ENCODE results near the gene SMIM17. TPM values are rescaled to one million over a fixed set of nuclear protein-coding genes. Genes with fewer than 3 reads are reported as not detected.
A peak's percentile ranks its signal among the peaks of the same experiment; 100 is the strongest.

SMIM17 gene
- total RNA-seq, 4 donors from 2014 or later: not detected

DNA sequence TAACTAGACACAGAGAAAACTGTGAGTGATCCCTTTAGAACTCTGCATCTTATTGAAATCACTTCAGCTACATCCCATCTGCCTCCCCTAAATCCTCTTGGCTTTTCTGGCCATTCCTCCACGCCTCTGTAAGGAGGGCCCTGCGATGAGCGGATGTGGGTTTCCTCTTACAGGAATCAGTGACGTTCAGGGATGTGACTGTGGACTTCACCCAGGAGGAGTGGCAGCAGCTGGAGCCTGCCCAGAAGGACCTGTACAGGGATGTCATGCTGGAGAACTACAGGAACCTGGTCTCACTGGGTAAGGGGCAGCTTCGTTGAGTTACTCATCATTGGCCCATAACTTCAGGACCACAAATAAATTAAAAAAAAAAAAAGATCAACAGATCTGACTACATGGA lies 29.3 kb upstream of the SMIM17 start:
- intact Hi-C loops (cut with DNase I; ENCODE audit: low total_unique reads): no loop called here
- TF ChIP-seq, protein P1, sequence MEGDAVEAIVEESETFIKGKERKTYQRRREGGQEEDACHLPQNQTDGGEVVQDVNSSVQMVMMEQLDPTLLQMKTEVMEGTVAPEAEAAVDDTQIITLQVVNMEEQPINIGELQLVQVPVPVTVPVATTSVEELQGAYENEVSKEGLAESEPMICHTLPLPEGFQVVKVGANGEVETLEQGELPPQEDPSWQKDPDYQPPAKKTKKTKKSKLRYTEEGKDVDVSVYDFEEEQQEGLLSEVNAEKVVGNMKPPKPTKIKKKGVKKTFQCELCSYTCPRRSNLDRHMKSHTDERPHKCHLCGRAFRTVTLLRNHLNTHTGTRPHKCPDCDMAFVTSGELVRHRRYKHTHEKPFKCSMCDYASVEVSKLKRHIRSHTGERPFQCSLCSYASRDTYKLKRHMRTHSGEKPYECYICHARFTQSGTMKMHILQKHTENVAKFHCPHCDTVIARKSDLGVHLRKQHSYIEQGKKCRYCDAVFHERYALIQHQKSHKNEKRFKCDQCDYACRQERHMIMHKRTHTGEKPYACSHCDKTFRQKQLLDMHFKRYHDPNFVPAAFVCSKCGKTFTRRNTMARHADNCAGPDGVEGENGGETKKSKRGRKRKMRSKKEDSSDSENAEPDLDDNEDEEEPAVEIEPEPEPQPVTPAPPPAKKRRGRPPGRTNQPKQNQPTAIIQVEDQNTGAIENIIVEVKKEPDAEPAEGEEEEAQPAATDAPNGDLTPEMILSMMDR (IDR thresholded peaks at IDR 0.05): no peak
- no peak for TF ChIP-seq POLR2A (IDR thresholded peaks at IDR 0.05)
- DNase-seq (ENCODE audit: low spot score in 2 of 2): no peak
- H3K4me3 ChIP-seq (ENCODE audit: low read depth, poor library complexity, severe bottlenecking): no peak overlapping the region
- 48 to 76% methylated on average over 5 of the region's 5 CpGs for WGBS, 2 donors

DNA sequence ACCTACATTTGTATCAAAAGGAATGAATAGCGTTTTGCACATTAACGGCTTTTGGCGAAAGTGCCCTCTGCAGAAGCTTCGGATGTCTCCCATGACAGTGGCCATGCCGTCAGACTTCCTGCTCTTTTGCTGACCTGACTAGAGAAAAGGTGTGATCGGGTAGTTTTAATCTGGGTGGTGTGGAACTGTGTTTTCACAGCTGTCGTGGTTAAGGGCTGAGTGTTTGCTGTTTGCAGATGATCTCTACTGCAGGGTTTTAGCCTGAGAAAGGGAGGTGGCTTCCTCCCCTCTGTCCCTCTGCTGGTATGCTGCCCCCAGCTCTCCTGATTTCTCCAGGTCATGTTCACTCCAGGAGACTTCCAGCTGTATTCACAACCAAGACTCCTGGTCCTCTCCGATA lies 25.4 kb upstream of the SMIM17 start:
- intact Hi-C loops (cut with DNase I; ENCODE audit: low total_unique reads): no loop called here
- no peak for DNase-seq (ENCODE audit: low spot score in 2 of 2)
- TF ChIP-seq, protein P1 (IDR thresholded peaks at IDR 0.05): no peak
- TF ChIP-seq POLR2A (IDR thresholded peaks at IDR 0.05): no peak
- 89 to 95% methylated on average over 8 of the region's 8 CpGs for WGBS, 2 donors
- H3K4me3 ChIP-seq (ENCODE audit: low read depth, poor library complexity, severe bottlenecking): no peak overlapping the region

DNA sequence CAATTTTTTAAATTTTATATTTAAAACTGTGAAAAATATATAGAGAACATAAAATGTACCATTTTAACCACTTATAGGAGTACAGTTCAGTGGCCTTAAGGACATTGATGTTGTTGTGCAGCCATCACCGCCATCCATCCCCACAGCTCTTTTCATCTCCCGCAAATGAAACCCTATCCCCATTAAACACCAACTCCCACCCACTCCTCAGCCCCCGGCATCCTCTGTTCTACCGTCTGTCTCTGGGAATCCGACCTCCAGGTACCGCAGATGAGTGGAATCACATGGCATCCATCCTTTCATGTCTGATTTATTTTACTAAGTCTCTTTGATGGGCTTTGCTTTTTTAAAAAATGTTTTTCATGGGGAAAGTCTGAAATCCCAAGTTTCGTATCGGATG lies 23.8 kb upstream of the SMIM17 start:
- TF ChIP-seq POLR2A (IDR thresholded peaks at IDR 0.05): no peak
- TF ChIP-seq, protein P1 (IDR thresholded peaks at IDR 0.05): no peak
- no peak for DNase-seq (ENCODE audit: low spot score in 2 of 2)
- WGBS, 2 donors: 70 to 71% methylated on average over 8 of the region's 8 CpGs
- intact Hi-C loops (cut with DNase I; ENCODE audit: low total_unique reads): no loop called here
- H3K4me3 ChIP-seq (ENCODE audit: low read depth, poor library complexity, severe bottlenecking): no peak overlapping the region

DNA sequence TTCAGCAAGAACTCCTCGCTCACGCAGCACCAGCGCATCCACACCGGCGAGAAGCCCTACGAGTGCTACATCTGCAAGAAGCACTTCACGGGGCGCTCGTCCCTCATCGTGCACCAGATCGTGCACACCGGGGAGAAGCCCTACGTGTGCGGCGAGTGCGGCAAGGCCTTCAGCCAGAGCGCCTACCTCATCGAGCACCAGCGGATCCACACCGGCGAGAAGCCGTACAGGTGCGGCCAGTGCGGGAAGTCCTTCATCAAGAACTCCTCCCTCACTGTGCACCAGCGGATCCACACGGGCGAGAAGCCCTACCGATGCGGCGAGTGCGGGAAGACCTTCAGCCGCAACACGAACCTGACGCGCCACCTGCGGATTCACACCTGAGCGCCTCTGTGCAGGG lies 20.6 kb upstream of the SMIM17 start:
- 95 to 98% methylated on average over 37 of the region's 37 CpGs for WGBS, 2 donors
- intact Hi-C loops (cut with DNase I; ENCODE audit: low total_unique reads): no loop called here
- no peak for TF ChIP-seq POLR2A (IDR thresholded peaks at IDR 0.05)
- TF ChIP-seq, protein P1 (IDR thresholded peaks at IDR 0.05): no peak
- DNase-seq (ENCODE audit: low spot score in 2 of 2): no peak
- no peak overlapping the region for H3K4me3 ChIP-seq (ENCODE audit: low read depth, poor library complexity, severe bottlenecking)

DNA sequence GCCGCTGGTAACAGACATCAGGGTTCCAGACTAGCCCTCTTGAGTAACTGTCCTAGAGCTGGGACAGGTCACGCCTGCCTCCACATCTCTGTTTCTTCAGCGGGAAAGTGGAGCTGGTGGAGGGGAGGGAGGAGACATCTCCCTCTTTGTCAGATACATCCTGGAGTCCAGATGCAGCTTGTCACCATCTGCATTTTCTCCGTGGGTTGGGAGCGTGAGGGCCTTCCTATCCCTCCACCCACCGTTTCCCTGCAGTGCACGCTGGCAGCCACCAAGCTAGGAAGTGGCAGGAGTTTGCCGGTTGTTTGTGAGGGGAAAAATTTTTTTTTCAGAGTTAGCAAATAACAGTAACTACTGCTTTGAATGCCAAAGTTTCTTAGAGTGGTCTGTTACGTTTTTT lies 20.0 kb upstream of the SMIM17 start:
- WGBS, 2 donors: 66 to 70% methylated on average over 9 of the region's 9 CpGs
- H3K4me3 ChIP-seq (ENCODE audit: low read depth, poor library complexity, severe bottlenecking): no peak overlapping the region
- TF ChIP-seq, protein P1 (IDR thresholded peaks at IDR 0.05): no peak
- TF ChIP-seq POLR2A (IDR thresholded peaks at IDR 0.05): no peak
- intact Hi-C loops (cut with DNase I; ENCODE audit: low total_unique reads): no loop called here
- peak in 1 of 2 donors; percentile 20 for DNase-seq (ENCODE audit: low spot score in 2 of 2)

DNA sequence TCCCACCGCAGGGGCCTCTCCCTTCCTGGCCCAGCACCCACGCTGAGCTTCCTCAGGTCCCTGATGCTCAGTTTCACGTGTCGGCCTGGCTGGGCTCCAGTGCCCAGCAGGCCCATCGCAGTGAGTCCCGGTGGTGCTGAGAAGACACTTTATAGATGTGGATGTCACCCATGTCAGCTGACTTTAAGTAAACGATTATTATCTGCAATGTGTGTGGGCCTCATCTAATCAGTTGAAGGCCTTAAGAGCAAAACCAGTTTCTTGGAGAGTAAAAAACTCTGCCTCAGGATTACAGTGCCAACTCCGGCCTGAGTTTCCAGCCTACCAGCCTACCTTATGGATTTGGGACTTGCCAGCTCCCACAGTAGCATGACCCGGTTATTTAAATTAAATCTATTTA lies 17.3 kb upstream of the SMIM17 start:
- DNase-seq (ENCODE audit: low spot score in 2 of 2): peak in 1 of 2 donors; percentile 37
- intact Hi-C loops (cut with DNase I; ENCODE audit: low total_unique reads): no loop called here
- no peak overlapping the region for H3K4me3 ChIP-seq (ENCODE audit: low read depth, poor library complexity, severe bottlenecking)
- WGBS, 2 donors: 96 to 97% methylated on average over 9 of the region's 9 CpGs
- TF ChIP-seq, protein P1 (IDR thresholded peaks at IDR 0.05): no peak
- no peak for TF ChIP-seq POLR2A (IDR thresholded peaks at IDR 0.05)
